ENCODE measurements around the gene TTLL9. TPM values are rescaled to one million over a fixed set of nuclear protein-coding genes. Genes with fewer than 3 reads are reported as not detected.

Gene TTLL9
- total and polyA plus RNA-seq, 10 of the 15 experiments (the other 5 are each of a cell fraction or from before 2014, with no cell fraction given) = 0.03 to 0.77 (median 0.11) TPM; not detected in 2

GRCh38 chr20:31975874-31976273, 105.4 kb downstream of the TTLL9 start:
- POLR2A ChIA-PET = interaction anchor here (0.5 kb wide), 1 partner anchor 218 kb away, joined by 3 read pairs; no protein-coding TSS in a partner anchor
- Histone ChIP-seq H3K4me2 (ENCODE audit: control insufficient read depth, insufficient read depth) (no peak overlapping the region), H2AFZ (ENCODE audit: control insufficient read depth, low read depth, low read length) (no peak overlapping the region), H3K36me3 (ENCODE audit: control insufficient read depth in 2 of 2, insufficient read depth in 2 of 2, low read length in 1 of 2) (no peaks in the 10 kb centered on the region), H3K4me3 (no peak overlapping the region), H4K20me1 (ENCODE audit: control insufficient read depth, insufficient read depth) (no peaks in the 10 kb centered on the region), H3K9me3 (replicated peaks; ENCODE audit: control insufficient read depth, insufficient read depth, low read length) (no peaks in the 10 kb centered on the region), H3K27me3 (replicated peaks in 1 of 2; ENCODE audit: control insufficient read depth in 2 of 2, insufficient read depth in 2 of 2, low read length in 1 of 2) (peaks cover 0 to 6% of the 10 kb centered on the region in 2 experiments; a peak in 2 of 4 replicates), H3K4me1 (ENCODE audit: control insufficient read depth, insufficient read depth, low read length) (no peaks in the 10 kb centered on the region), H3K9ac (ENCODE audit: control insufficient read depth, insufficient read depth, low read length) (no peak overlapping the region), H3K27ac (ENCODE audit: control insufficient read depth, insufficient read depth) (no peak overlapping the region), H3K79me2 (ENCODE audit: control insufficient read depth, insufficient read depth, low read length) (no peaks in the 10 kb centered on the region)
- ATAC-seq = no peak
- CTCF ChIA-PET = interaction anchor here (1.0 to 1.6 kb wide), 2 partner anchors 122 to 123 kb away, joined by 3 to 4 read pairs; no protein-coding TSS in a partner anchor
- SMC1A ChIA-PET (ENCODE audit: uncharacterized antibody, unreplicated experiment) = no interaction called here
- intact Hi-C loops (cut with micrococcal nuclease; ENCODE audit: unreplicated experiment) (no loop called here), in situ Hi-C loops (cut with MboI) (no loop called here)
- no peak for DNase-seq (ENCODE audit: low read depth, low spot score)
- RAD21 ChIA-PET (ENCODE audit: unreplicated experiment) = interaction anchor here (1.1 kb wide), 1 partner anchor 54 kb away, joined by 3 read pairs; no protein-coding TSS in a partner anchor
- TF ChIP-seq SRF (IDR thresholded peaks at IDR 0.05; ENCODE audit: low read depth in 2 of 2, low read length in 2 of 2) = no peak
- no peak for TF ChIP-seq CEBPB (IDR thresholded peaks at IDR 0.05; ENCODE audit: borderline replicate concordance in 1 of 2, low read depth in 2 of 2, low read length in 2 of 2)
- TF ChIP-seq BMI1 (IDR thresholded peaks at IDR 0.05; ENCODE audit: borderline replicate concordance) = no peak
- TF ChIP-seq SIX5 (IDR thresholded peaks at IDR 0.05; ENCODE audit: low read depth, low read length, severe bottlenecking) = no peak
- no peak for TF ChIP-seq STAT1 (conservative IDR thresholded peaks at IDR 0.05)
- TF ChIP-seq MEF2A (IDR thresholded peaks at IDR 0.05; ENCODE audit: insufficient read depth, low read depth, low read length) = no peak
- TF ChIP-seq HCFC1 (IDR thresholded peaks at IDR 0.05; ENCODE audit: low read length) = no peak
- TF ChIP-seq CHD2 (IDR thresholded peaks at IDR 0.05; ENCODE audit: borderline replicate concordance, low read depth, low read length) = no peak
- no peak for TF ChIP-seq SKIL (IDR thresholded peaks at IDR 0.05; ENCODE audit: low read depth, poor library complexity, severe bottlenecking)
- no peak for TF ChIP-seq HDAC2 (IDR thresholded peaks at IDR 0.05)
- TF ChIP-seq E4F1 (IDR thresholded peaks at IDR 0.05; ENCODE audit: borderline replicate concordance, partially characterized antibody) = no peak
- no peak for TF ChIP-seq HDGF (IDR thresholded peaks at IDR 0.05)
- no peak for TF ChIP-seq CREB1 (IDR thresholded peaks at IDR 0.05; ENCODE audit: low read depth)
- TF ChIP-seq RB1 (IDR thresholded peaks at IDR 0.05; ENCODE audit: borderline replicate concordance) = no peak
- no peak for TF ChIP-seq IKZF1 (conservative IDR thresholded peaks at IDR 0.05)
- TF ChIP-seq PRDM15 (CRISPR knock-in tag; IDR thresholded peaks at IDR 0.05) = no peak
- FAIRE-seq = no peak
- BruUV-seq (replicated peaks) = no TSS peak
- WGBS (ENCODE audit: insufficient coverage, insufficient replicate concordance, low lambda C conversion rate, missing lambda C conversion rate) = 0% methylated on average over 2 of the region's 2 CpGs
